ENCODE data around the gene SAPCD1.

SAPCD1 gene

DNA sequence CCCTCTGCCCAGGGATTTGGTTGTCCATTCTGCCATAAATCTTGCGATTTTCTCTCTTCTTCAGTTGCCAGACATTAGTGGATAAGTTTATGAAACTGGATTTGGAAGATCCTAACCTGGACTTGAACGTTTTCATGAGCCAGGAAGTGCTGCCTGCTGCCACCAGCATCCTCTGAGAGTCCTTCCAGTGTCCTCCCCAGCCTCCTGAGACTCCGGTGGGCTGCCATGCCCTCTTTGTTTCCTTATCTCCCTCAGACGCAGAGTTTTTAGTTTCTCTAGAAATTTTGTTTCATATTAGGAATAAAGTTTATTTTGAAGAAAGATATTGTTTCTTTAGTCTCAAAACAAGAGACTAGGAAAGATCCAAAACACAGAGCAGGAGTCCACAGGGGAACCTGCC lies at the start of gene SAPCD1:
Gene SAPCD1 (plus strand): TSS at position 301 of the 400 bp plus-strand sequence. CDS start 399 bp downstream, outside the sequence.
- DNase-seq (ENCODE audit: low read depth): no peak

DNA sequence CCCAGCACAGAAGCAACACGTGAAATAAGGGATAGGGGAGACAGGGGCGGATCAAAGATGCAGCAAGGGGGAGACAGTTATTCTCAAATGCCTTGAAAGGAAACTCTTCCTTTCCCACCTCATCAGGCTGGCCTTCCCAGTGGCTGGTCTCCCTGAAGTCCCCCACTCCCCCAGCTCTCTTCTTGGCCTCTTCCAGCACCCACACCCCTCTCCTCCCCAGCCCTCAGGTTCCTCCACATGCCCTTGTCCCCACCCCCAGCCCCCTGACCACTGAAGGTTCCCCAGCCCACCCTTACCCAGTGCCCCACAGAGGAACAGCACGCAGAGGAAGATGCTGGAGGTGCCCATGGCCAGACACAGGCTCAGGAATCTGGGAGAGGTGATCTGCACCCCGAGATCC lies 49.0 kb upstream of the SAPCD1 start:
- no peak for DNase-seq (ENCODE audit: low read depth)

DNA sequence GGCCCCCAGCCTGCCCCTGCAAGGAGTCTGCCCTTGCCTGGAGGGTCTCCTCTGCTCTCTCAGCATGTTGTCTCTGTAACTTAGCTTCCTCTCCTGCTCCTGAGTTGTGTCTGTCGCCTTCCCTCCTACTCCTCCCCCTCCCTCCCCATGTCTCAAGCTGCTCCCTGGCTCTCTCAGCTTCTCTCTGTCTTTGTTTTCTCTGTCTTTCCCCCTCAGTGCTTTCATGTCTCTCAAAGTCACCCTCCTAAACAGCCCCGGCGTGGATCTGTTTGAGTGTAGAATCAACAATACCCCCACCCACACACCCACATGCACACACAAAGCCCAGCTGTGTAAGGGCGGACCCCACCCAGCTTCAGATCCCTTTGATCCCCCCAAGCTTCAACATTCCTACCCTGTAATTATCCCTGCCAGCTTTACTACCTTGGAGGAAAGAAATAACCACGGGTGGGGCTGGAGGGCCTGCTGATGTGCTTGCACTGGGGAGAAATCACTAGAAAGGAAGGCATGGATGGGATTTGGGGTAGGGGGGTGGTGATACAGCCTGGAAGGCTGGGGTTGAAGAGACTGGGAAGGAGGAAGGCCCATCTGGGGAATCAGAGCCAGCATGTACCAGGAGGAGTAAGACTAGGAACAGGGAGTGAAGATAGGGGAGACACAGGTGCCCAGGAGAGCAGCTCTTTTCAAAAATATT lies 48.3 kb upstream of the SAPCD1 start:
- no peak for DNase-seq (ENCODE audit: low read depth)

DNA sequence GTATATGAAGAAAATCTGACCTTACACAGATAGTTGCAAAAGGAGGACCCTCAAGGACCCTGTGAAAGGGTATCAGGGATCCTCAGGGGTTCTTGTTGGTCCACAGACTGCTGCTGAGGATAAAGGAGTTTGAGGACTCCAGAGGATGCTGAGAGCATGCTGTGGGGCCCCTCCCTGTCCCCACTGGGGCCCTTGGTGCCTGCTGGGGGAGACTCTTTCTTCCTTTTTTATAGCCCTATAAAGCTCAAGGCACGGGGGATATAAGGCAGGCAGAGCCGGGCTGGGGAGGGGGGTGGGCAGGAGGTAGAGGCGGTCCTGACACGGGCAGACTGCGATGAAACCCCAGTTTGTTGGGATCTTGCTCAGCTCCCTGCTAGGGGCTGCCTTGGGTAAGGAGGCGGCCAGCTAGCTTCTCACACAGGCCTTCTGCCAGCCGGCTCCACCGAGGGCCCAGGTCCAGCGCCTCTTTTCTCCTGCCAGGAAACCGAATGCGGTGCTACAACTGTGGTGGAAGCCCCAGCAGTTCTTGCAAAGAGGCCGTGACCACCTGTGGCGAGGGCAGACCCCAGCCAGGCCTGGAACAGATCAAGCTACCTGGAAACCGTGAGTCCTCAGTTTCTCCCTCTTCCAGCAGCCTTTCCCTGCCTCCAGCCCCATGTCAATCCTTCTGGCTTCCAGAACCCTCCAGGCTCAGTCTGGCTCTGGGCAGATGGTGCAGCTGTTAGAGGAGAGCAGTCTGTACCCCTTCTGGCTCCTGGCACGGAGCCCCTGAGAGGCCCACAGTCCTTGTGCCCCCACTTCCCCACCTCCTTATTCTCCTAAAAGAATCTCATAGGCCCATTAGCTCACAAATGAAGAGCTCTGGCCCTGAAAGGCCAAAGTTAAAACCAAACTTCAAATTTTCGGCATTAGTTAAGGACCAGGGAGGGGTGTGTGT lies 47.2 kb upstream of the SAPCD1 start, which contains the start of gene LY6G6D:
Gene LY6G6D (plus strand): TSS at position 327 of the 937 bp plus-strand sequence. CDS start 8 bp downstream, at position 335.
- DNase-seq (ENCODE audit: low read depth): no peak

DNA sequence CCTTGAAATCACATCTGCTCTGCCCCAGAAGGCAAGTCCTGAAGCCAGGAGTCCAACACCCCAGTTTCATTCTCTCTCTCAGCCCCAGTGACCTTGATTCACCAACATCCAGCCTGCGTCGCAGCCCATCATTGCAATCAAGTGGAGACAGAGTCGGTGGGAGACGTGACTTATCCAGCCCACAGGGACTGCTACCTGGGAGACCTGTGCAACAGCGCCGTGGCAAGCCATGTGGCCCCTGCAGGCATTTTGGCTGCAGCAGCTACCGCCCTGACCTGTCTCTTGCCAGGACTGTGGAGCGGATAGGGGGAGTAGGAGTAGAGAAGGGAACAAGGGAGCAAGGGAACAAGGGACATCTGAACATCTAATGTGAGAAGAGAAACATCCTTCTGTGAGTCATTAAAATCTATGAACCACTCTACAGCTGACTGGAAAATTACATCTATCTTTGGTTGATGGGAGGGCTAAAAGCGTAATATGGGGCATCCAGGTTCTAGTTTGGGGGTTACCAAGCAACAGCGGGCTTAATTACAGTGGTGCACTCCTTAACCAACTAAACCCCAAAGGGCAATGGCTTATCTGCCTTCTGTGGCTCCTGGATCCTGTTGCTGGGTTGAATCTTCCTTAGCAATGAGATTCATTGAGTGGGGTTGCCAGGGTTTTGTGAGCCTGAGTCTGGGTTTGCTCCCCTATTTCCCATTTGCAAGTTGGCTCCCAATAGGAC lies 44.8 kb upstream of the SAPCD1 start:
- no peak for DNase-seq (ENCODE audit: low read depth)

DNA sequence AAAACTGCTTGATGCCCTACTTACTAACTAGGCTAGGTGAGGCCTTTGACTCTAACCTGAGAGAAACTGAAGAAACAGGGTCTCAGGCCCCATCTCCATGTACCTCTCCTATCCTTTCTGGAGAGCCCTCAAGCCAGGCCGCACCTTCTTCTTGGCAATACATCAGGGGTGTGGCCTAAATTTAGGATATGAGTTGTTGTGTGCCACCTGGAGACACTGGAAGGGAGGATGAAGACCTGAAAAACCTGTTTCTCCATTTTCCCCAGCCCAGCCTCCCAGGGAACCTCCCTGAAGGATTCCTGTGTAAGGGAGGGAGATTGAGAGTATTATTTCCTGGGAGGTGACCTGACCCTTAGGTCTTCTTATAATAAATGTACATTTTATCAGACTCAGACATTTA lies 44.2 kb upstream of the SAPCD1 start:
- DNase-seq (ENCODE audit: low read depth): no peak

DNA sequence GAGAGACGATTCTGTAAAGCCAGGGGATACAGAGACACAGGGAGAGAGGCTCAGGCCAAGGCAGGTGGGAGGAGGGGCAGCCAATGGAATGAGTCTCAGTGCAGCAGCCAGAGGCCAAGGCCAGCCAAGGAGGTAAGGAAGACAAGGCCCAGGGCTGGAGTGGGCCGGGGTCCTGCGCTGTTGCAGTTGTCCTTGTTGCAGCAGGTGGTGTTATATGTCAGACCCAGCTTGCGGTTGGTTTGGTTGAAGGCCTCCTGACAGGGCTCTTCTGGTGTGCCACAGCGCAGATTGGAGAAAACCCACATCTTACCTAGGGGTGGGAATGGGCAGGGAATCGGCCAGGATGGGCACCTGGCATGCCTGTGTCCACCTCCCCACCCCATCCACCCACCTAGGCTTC lies 43.5 kb upstream of the SAPCD1 start:
- no peak for DNase-seq (ENCODE audit: low read depth)

DNA sequence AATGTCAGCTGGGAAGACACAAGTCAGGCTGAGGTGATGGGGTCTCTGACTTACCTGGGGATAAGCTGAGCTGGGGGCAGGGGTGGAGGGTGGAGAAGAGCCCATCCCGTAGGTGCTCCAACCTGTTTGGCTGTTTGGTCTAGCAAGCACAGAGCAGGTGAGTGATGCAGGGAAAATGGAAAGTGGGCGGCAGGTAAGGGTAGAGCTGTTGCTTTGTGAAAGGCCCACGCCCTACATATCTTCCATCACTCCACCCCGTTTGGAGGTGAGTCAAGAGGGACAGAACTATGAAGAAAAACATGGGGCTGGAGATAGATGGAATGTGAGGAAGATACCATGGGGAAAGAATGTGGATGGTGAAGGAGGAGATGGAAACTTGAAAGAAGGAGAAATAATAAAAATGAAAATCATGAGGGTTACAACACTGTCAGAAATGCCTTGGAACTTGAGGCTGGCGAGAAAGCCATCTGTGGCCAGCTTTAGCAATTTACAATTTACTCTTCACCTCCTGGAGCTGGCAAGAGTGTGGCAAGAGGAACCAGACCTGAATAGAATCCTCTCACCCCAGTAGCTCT lies 42.2 kb upstream of the SAPCD1 start:
- DNase-seq (ENCODE audit: low read depth): no peak

DNA sequence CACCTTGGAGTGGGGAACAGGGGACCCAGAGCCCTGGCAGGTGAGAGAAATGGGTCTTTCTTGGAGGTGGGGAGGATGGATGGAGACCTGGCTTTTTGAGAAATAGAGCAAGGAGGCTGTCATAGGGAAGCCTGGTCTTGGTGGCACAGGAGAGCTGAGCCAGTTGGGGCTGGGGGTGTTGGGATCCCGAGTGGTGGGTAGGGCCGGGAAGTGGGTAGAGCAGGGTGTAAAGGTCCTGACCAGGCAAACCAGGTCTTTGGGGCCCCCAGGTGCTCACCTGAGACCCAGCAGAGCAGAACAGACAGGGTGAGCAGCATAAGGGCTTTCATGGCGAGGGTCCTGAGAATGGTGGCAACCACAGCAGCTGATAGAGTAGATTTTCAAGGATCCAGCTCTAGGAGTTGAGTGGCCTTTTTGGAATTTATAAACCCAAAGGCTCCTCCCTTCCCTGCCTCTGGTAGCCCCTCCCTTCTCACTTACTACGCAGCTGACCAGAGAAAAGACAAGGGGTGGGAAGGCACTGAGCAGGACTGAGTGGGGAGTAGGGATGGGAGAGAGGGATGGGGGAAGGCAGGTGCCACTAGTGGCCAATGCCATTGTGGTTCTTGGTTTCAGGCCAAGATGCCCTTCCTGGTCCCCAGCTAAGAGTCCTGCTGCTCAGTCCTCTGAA lies 41.0 kb upstream of the SAPCD1 start, which contains the start of gene LY6G6C:
Gene LY6G6C (minus strand): TSS at position 396 of the 670 bp plus-strand sequence. CDS start 67 bp downstream, at position 329.
- DNase-seq (ENCODE audit: low read depth): no peak

DNA sequence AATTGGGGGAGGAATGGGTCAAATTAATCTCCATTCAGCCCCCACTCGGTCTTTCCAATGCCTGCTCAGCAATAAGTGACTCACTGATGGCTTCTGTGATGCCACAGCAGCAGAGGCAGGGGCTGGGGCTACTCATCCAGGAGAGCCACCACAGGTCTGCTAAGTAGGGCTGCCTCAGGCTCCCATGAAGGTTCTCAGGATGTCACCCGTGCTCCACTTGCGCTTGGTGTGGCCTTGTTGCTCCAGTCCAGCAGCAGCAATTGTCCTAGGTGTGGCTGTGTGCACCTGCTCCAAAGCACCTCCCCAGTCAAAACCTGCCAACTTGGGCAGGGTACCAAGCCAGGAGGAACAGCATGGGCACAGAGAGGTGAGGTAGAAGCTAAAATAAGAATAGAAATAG lies 40.3 kb upstream of the SAPCD1 start:
- no peak for DNase-seq (ENCODE audit: low read depth)

DNA sequence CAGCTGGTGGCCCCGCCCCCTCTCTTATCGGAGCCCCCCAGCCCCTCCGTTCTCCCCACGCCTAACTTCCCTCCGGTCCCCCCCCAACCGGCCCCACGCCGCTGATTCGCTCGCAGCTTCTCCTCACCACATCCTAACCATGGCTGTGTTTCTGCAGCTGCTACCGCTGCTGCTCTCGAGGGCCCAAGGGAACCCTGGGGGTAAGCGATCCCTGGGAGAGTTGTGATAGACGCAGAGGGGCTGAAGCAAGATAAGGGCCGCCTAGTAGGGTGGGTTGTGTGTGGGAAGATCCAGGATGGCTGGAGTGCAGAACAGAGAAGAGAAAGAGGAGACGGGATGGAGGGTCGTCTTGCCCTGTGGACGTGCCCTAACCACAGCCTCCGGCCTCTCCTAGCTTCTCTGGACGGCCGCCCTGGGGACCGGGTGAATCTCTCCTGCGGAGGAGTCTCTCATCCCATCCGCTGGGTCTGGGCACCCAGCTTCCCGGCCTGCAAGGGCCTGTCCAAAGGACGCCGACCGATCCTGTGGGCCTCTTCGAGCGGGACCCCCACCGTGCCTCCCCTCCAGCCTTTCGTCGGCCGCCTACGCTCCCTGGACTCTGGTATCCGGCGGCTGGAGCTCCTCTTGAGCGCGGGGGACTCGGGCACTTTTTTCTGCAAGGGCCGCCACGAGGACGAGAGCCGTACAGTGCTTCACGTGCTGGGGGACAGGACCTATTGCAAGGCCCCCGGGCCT lies 39.0 kb upstream of the SAPCD1 start, which contains the start of gene MPIG6B:
Gene MPIG6B (plus strand): TSS at position 129 of the 735 bp plus-strand sequence. CDS start 11 bp downstream, at position 140.
- no peak for DNase-seq (ENCODE audit: low read depth)

DNA sequence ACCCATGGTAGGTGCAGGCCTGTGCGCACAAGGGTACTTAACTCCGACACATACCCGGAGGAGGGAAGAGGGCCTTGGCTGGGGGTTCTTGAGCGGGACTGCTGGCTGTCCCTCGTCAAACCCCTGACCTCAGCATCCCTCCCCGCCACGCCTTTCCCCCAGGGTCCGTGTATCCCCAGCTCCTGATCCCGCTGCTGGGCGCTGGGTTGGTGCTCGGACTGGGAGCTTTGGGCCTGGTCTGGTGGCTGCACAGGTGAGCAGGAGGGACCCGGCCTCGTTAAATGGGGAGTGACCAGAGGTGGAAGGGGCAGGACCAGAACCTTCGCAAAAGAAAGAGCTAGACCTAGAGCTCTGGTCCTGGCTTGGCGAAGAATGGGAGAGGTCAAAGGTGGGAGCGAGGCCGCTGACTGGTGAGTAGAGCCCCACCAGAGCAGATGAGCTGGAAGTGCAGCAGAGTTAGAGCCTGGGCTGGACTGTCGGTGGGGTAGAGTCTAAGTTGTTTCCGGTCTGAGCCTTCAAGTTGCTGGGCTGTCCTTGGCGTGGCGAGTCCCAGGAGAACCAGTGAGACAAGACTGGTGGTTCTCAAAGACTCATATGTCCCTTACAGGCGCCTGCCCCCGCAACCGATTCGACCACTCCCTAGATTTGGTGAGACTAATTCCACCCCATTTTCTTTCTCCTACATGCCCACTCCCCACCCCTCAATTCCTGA lies 38.3 kb upstream of the SAPCD1 start:
- DNase-seq (ENCODE audit: low read depth): no peak

DNA sequence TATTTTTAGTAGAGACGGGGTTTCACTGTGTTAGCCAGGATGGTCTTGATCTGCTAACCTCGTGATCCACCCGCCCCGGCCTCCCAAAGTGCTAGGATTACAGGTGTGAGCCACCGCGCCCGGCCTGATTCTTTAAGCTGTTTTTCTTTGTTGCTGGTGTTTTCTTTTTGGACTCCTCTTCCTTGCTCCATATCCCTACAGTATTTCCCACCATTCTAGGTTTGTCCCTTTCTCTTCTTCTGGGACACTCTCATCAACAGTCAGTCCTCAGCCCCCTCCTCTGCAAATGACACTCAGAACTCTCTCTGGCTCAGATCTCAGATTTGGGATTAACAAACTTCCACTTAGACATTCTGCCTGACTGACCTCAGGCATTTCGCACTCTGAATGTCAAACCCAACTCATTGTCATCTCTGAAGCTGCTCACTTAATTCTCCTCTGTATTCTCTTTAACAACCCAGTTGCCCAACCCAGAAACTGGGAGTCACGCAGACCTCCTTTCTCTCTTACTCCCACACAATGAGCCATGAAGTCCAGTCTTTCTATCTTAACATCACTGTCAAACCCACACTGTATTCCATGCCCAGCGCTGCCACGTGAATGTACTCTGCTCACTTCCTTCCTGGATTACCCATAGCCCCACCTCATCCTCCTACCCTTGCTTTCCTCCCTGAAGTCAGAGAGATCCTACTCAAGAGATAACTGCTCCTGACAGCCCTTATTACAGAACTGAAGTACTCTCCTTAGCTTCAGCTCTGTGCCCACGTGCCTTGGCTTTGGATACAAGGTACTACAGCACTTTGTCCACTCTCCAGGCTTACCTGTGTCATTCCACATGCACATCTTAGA lies 36.7 kb upstream of the SAPCD1 start:
- DNase-seq (ENCODE audit: low read depth): no peak

DNA sequence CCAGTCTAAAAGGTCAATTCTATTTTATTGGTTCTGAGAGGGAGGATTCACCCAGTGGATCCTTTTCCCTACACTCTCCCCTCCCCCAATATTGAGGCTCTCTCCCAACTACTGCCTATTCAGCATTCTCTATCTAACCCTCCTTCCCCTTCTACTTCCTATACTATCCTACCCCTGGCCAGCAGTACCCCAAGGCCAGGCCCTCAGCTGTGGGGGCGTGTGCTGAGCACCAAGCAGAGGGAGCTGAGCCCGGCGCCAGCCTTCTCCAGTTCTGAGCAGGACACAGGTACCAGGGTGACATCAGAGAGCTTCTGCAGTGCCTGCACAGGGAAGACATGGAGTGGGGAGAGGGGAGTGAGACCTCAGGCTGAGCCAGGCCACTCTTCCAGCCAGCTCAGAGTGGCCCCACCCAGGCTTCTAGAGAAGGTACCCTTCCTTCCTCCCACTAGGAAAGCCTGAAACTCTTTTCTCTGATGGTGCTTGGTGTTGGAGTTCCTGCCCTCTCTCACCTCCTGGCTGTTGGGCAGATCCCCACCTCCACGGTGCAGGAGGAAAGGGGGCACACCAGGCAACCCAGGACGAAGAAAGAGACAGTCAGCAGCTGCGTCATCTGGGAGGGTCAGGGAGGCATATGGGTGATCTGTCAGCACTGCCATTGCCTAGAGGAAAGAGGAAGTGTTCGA lies 35.3 kb upstream of the SAPCD1 start:
- no peak for DNase-seq (ENCODE audit: low read depth)

DNA sequence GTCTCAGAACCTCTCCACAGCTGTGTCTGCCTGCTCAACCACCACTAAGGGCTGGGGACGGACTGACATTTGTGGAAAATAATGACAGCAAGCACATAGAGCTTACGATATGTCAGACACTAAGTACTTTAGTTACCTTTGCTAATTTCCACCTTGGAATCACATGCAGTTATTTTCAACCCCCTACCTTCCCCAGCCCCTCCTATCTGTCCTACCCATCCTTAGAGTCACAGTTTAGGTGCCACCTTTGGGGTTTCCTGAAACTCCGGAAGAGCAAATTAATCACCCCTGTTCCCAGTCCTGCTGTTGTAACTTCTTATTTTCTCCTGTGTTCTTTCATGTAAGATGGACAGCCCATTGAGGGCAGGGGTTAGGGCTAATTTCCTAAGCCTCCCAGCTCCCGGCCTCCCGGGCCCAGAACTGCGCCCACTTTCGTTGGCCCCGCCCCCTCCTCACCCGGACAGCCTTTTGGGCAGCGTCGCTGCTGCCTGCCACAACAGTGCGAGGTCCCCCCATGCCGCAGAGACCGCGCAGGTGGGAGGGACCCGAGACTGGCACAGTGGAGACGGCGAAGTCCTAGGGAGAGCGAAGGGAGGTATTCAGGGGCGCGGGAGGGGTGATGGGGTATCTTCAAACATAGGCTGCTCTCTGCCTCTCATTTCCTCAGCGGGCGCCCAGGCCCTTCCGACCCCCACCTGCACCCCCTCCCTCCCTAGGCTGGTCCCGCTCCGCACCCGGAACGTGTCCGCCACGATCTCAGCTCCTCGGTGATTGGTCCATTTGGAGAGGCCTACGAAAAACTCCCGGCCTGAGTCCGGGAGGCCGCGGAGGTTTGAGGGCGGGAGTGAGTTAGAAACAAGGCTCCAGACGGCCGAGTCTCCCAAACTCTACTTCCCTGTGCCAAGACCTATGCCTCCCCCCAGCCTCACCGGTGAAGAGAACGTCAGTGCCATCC lies 34.5 kb upstream of the SAPCD1 start:
- DNase-seq (ENCODE audit: low read depth): no peak

DNA sequence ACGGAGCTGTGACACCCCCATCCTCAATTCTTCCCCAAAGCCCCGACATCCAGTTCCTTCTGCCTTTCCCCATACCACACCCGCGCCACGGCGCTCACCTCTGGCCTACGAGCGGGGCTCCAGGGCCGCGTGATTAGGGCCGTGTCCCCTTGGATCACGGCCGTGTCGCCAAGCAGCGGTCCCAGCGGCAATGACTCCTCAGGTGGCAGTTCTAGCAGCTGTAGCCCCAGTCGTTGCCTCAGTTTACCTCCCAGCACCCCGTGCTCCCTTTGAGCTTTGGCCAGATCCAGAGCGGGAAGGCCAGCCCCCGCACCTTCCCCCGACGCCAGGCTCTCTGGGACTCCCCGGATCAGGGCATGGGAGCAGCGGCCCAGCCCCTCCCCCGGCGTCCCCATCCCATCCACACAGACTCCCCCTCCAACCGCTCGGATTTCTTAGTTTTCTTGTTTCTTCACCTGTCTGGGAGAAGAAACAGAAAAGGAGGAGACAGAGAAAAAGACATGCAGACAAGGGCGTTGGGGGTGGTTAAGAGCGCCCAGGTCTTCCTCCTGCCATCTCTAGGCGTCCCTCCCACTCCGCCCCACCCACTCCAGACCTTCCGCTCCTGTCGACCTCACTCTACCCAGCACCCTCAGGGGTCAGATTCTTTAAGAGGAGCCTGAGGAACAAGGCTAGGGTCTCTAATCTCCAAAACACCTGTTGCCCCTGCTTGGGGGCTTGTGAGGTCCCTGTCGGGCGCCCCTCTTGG lies 33.5 kb upstream of the SAPCD1 start, which contains the start of gene DDAH2:
Gene DDAH2 (minus strand): TSS at position 533 of the 748 bp plus-strand sequence. CDS start 138 bp downstream, at position 395.
- DNase-seq (ENCODE audit: low read depth): no peak
